ENCODE data around the gene HYDIN.

The HYDIN gene

DNA sequence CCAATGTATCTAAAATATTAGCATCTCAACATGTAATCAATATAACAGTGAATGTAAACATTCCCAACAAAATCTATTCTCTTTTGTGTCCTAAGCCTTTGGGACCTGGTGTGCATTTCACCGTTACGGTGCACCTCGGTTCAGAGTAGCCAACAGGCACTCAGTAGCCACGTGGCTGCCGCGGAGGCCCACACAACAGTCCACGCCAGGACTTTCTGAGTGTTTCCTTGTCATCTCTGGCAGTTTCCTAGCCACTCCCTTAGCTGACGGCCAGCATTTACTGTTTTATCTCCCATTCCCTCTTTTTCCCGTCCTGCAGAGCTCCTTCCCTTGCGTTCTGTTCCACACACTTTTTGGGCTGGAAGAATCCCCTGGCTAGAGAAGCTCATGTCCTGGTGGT lies 465.9 kb downstream of the HYDIN start:
- ATAC-seq = no peak
- no peak for TF ChIP-seq ZNF565 (CRISPR knock-in tag; conservative IDR thresholded peaks at IDR 0.05; ENCODE audit: low read depth)
- no peak for TF ChIP-seq ZFP3 (CRISPR knock-in tag; IDR thresholded peaks at IDR 0.05)
- TF ChIP-seq ZNF70 (CRISPR knock-in tag; IDR thresholded peaks at IDR 0.05) = no peak
- no peak for TF ChIP-seq ARNTL (CRISPR knock-in tag; IDR thresholded peaks at IDR 0.05; ENCODE audit: borderline replicate concordance, low read depth)
- TF ChIP-seq, protein P1, sequence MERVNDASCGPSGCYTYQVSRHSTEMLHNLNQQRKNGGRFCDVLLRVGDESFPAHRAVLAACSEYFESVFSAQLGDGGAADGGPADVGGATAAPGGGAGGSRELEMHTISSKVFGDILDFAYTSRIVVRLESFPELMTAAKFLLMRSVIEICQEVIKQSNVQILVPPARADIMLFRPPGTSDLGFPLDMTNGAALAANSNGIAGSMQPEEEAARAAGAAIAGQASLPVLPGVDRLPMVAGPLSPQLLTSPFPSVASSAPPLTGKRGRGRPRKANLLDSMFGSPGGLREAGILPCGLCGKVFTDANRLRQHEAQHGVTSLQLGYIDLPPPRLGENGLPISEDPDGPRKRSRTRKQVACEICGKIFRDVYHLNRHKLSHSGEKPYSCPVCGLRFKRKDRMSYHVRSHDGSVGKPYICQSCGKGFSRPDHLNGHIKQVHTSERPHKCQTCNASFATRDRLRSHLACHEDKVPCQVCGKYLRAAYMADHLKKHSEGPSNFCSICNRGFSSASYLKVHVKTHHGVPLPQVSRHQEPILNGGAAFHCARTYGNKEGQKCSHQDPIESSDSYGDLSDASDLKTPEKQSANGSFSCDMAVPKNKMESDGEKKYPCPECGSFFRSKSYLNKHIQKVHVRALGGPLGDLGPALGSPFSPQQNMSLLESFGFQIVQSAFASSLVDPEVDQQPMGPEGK (CRISPR knock-in tag; IDR thresholded peaks at IDR 0.05; ENCODE audit: borderline replicate concordance) = no peak
- no peak for TF ChIP-seq ISL1 (CRISPR knock-in tag; IDR thresholded peaks at IDR 0.05)
- TF ChIP-seq, protein P2, sequence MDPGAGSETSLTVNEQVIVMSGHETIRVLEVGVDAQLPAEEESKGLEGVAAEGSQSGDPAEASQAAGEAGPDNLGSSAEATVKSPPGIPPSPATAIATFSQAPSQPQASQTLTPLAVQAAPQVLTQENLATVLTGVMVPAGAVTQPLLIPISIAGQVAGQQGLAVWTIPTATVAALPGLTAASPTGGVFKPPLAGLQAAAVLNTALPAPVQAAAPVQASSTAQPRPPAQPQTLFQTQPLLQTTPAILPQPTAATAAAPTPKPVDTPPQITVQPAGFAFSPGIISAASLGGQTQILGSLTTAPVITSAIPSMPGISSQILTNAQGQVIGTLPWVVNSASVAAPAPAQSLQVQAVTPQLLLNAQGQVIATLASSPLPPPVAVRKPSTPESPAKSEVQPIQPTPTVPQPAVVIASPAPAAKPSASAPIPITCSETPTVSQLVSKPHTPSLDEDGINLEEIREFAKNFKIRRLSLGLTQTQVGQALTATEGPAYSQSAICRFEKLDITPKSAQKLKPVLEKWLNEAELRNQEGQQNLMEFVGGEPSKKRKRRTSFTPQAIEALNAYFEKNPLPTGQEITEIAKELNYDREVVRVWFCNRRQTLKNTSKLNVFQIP (CRISPR knock-in tag; IDR thresholded peaks at IDR 0.05; ENCODE audit: borderline replicate concordance, low read depth) = no peak
- no peak for TF ChIP-seq TOX (CRISPR knock-in tag; IDR thresholded peaks at IDR 0.05; ENCODE audit: borderline replicate concordance)
- TF ChIP-seq ZNF8 (CRISPR knock-in tag; IDR thresholded peaks at IDR 0.05) = no peak
- no peak for TF ChIP-seq ZFP30 (CRISPR knock-in tag; IDR thresholded peaks at IDR 0.05)
- TF ChIP-seq, protein P3, sequence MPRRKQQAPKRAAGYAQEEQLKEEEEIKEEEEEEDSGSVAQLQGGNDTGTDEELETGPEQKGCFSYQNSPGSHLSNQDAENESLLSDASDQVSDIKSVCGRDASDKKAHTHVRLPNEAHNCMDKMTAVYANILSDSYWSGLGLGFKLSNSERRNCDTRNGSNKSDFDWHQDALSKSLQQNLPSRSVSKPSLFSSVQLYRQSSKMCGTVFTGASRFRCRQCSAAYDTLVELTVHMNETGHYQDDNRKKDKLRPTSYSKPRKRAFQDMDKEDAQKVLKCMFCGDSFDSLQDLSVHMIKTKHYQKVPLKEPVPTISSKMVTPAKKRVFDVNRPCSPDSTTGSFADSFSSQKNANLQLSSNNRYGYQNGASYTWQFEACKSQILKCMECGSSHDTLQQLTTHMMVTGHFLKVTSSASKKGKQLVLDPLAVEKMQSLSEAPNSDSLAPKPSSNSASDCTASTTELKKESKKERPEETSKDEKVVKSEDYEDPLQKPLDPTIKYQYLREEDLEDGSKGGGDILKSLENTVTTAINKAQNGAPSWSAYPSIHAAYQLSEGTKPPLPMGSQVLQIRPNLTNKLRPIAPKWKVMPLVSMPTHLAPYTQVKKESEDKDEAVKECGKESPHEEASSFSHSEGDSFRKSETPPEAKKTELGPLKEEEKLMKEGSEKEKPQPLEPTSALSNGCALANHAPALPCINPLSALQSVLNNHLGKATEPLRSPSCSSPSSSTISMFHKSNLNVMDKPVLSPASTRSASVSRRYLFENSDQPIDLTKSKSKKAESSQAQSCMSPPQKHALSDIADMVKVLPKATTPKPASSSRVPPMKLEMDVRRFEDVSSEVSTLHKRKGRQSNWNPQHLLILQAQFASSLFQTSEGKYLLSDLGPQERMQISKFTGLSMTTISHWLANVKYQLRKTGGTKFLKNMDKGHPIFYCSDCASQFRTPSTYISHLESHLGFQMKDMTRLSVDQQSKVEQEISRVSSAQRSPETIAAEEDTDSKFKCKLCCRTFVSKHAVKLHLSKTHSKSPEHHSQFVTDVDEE (CRISPR knock-in tag; IDR thresholded peaks at IDR 0.05) = no peak
- TF ChIP-seq OSR1 (CRISPR knock-in tag; IDR thresholded peaks at IDR 0.05) = no peak
- no peak for TF ChIP-seq TCF4 (CRISPR knock-in tag; IDR thresholded peaks at IDR 0.05; ENCODE audit: borderline replicate concordance)
- no peak for TF ChIP-seq ESRRG (CRISPR knock-in tag; IDR thresholded peaks at IDR 0.05)
- TF ChIP-seq RARB (CRISPR knock-in tag; IDR thresholded peaks at IDR 0.05) = no peak
- TF ChIP-seq CSDC2 (CRISPR knock-in tag; IDR thresholded peaks at IDR 0.05) = no peak

DNA sequence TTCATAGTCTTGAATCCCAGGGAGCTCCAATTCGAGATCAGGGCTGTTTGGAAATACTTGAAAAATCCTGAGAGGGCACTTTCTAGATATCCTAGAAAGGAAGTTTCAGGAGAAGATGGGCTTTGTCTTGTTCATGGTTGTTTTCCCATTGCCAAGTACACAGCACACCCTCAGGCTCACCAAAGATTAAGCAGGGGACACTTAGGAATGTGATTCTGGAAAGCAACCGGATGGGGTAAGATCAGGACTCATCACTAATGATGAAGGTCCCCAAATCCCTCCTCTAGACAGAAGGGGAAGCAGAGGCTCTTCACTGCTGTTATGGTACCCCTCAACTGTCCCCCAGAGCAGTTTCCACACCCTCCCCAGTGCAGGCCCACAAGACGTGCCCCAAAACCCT lies 470.3 kb downstream of the HYDIN start:
- ATAC-seq = no peak; the same call in 2 of the 3 replicates
- TF ChIP-seq ISL1 (CRISPR knock-in tag; IDR thresholded peaks at IDR 0.05) (no peak), ZNF8 (CRISPR knock-in tag; IDR thresholded peaks at IDR 0.05) (no peak), ZFP30 (CRISPR knock-in tag; IDR thresholded peaks at IDR 0.05) (no peak), PPARA (CRISPR knock-in tag; IDR thresholded peaks at IDR 0.05; ENCODE audit: borderline replicate concordance) (no peak), BACH2 (CRISPR knock-in tag; IDR thresholded peaks at IDR 0.05; ENCODE audit: borderline replicate concordance) (no peak)
- TF ChIP-seq, protein P3 (CRISPR knock-in tag; IDR thresholded peaks at IDR 0.05) = no peak
- TF ChIP-seq, protein P2 (CRISPR knock-in tag; IDR thresholded peaks at IDR 0.05; ENCODE audit: borderline replicate concordance, low read depth) = no peak

DNA sequence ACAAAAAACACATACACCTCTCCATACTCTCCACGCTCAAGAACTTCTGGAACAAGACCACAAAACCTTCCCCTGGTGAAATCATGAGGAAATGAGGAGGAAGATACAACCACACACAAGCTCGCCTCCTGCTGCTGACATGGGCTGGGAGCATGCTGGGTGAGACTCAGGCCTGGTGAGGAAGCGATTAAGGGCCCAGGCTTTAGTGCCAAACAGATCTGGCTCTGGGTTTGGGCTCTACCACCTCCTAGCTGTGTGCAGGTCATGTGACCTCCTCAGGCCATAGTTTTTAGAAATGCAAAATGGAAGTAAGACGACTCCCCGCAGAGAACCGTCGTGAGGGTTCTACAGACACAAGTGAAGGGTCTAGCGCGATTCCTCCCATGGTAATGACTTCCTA lies 470.9 kb downstream of the HYDIN start:
- TF ChIP-seq, protein P4, sequence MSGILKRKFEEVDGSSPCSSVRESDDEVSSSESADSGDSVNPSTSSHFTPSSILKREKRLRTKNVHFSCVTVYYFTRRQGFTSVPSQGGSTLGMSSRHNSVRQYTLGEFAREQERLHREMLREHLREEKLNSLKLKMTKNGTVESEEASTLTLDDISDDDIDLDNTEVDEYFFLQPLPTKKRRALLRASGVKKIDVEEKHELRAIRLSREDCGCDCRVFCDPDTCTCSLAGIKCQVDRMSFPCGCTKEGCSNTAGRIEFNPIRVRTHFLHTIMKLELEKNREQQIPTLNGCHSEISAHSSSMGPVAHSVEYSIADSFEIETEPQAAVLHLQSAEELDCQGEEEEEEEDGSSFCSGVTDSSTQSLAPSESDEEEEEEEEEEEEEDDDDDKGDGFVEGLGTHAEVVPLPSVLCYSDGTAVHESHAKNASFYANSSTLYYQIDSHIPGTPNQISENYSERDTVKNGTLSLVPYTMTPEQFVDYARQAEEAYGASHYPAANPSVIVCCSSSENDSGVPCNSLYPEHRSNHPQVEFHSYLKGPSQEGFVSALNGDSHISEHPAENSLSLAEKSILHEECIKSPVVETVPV (CRISPR knock-in tag; IDR thresholded peaks at IDR 0.05) = no peak
- TF ChIP-seq SNAI2 (CRISPR knock-in tag; IDR thresholded peaks at IDR 0.05) = no peak
- ATAC-seq = no peak

Measured in SK-N-SH treated with all-trans-retinoic acid at 6 μM for 48 hours (cell line).